Stimulated activated CD4-positive, alpha-beta T cell treated with anti-CD3 and anti-CD28 coated beads, Interleukin-4, amount 100 ng/mL, for 48 hours (primary cell): ENCODE measurements around the gene CCDC158.
A peak's percentile ranks its signal among the peaks of the same experiment; 100 is the strongest.
"Not testable (repeated sequence)": the region's sequence is repeated elsewhere in the genome, so short reads cannot be mapped to it uniquely, and the experiment has no call there.

ENCODE experiments used
- DNase-seq, 2 donors: peaks; one replicate each; pipeline ENCODE4 v3.0.0-alpha.2; 2020; ENCODE audit warnings: low read depth in 2 of 2

The CCDC158 gene

DNA sequence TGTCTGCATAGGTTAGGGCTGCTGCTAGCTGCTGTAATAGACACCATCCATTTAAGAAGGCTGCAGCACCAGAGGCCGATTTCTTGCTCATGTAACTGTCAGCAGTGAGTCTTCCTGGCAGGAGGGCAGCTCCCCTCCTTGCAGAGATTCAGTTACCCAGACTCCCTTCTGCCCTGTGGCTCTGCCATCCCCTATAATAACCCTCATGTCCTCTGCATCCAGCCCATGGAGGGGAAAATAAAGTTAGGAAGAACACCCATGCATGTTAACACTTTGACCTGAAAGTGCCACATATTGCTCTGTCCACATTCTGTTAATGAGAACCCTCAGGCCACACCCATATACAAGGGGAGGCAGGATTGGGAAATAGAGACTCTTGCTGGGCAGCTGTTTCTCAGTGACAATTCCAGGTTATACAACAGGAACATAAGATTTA, 109.0 kb downstream of the CCDC158 start:
- DNase-seq: no peak

DNA sequence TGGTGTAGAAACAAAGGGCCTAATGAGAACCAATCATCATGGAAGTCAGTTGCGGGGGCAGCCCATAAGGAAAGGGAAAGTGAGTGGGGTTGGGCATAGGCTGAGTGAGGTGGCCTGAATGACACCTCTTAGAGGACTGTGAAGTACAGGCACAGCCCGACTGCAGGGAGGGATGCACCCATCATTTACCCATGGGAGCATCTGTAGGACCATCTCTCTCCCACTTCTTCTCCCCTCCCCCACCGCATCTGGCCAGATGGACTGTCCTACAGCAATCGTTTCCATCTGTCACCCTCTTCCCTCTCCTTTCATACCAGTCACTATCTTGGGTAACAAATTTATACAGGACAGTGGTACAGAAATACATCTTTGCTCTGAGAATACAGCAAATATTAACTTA, 110.3 kb downstream of the CCDC158 start:
- DNase-seq: no peak

DNA sequence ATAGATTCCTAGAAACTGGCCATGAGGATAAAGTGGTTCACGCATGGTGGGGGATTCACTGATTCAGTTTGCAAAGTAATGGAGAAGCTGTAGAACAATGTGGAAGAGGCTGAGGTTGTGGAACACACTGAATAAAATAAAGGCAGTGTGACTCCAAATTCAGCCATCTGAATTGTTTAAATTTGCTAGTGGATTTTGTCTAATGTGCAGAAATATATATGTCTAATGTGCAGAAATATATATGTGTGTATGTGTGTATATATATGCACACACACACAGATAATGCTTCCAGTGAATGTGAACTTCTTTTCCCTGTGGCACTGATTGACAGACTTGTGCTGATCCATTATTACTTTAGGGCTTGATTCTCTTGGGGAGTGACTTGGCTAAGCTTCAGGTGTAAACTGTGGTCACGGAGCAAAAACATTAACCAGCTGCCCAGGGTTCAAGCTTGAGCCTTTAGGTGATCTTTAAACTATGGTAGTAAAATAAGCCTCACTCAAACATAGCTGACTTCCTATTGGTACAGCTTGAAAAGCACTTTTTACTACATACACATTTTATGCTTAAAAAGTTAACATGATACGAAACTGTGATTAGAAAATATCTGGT, 110.9 kb downstream of the CCDC158 start:
- no peak for DNase-seq

DNA sequence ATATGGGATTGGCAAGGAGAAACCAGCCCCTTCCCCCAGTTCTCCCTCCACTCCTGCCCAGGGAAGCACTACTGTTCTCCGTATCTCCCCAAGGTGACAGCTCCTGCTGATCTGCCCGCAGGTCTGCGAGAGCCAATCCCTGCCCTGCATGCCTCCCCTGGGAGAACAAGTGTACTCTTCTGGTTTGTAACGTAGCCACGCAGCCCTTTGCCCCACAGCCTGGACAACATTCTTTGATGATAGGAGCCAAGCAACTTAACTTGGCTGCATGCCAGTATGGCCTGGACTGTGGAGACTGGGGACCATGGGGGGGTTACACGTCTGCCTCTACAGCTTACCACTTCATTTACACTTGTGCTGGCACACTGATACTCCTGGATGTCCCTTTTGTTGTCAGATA, 112.4 kb downstream of the CCDC158 start:
- DNase-seq: no peak

DNA sequence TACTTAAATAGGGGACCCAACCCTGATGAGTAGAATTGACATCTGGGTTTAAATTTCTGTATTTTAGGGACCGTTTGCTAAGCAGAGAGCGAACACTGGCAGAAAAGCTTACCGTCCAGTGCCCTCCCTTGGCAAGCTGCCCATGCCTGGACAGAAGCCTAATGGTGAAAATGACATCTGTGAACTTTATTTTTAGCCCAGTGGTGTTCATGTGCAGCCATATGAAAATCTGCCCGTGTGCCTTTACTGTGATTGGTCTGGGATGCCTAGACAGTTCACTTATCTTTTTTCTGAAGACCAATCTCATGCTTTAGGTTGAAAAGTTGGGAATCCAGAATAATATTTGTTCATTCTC, 113.3 kb downstream of the CCDC158 start:
- DNase-seq: no peak

DNA sequence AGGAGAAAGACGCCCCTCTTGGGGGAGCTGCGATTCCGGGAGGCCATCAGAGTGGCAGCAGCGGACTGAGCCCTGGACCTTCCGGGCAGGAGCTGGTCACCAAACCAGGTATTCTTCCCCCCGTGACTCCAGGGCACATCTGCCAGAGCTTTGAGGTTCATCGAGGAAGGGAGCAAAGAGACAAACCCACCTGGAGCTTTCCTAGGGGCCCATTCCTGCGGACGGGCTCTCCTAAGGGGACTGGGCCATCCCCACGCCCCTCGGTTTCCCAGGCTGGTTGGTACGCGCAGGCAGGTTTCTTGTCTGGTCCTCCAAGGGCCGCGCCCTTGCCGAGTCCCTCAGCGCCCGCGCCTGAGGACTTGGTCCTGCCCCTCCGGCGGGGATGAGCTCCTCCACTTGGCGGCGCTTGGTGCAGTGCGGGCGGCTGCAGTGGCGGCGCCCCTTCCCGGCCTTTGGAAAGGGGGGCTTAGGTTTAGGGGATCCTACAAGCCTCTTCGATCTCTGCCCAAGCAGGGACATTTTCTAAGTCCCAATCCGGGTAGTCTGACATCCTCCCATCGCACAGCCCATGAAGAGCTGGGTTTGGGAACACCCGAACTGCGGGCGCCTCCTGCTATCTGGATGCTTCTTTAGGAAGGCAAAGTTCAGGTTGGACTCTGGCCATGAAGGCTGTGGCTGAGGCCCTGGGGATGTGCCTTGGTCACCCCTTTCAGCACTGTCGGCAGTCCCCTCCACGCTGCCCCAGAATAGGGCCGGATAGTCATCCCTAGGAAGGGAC, 113.9 kb downstream of the CCDC158 start:
- no peak for DNase-seq

DNA sequence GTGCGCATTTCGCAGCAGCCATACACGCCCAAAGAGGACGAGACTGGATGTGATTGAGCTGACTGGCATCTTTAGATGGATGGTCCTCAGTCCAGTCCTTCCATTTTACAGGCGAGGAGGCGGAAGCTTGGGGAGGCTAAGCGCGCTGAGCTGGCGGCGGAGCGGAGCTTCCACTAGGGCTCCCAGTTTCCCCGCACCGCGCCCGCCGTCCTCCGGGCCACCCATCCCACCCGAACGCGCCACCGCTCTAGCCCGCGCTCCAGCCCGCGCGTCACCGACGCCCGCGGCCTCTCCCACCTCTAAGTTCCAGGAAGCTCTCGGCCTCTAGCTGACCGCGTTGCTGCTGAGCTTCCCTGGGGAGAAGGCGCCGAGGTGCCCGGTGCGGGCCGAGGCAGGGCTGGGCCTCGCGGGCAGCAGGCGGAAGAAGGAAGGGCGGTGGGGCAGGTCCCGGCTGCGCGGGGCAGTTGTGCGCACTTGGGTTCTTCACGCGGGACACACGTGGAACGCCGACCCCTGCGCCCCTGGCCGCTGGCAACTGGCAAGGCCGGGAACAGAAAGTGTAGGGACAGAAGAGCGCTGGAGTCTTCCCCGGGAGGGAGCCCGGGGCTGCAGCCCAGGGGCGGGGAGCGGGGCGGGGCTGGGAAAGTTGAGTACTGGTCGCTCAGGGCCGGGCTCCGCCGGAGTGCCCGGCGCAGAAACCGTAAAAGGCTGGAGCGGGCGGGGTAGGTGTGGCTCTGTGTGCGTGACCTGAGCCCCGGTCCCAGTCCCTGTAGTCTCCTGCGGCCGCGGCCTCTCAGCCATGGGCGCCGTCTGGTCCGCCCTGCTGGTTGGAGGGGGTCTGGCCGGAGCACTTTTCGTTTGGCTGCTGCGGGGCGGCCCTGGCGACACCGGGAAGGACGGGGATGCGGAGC, 114.7 kb downstream of the CCDC158 start, which contains the start of gene STBD1:
Gene STBD1 (plus strand): TSS at position 763 of the 911 bp plus-strand sequence. CDS start 37 bp downstream, at position 800.
- peak in 1 of 2 donors; percentile 18 for DNase-seq

DNA sequence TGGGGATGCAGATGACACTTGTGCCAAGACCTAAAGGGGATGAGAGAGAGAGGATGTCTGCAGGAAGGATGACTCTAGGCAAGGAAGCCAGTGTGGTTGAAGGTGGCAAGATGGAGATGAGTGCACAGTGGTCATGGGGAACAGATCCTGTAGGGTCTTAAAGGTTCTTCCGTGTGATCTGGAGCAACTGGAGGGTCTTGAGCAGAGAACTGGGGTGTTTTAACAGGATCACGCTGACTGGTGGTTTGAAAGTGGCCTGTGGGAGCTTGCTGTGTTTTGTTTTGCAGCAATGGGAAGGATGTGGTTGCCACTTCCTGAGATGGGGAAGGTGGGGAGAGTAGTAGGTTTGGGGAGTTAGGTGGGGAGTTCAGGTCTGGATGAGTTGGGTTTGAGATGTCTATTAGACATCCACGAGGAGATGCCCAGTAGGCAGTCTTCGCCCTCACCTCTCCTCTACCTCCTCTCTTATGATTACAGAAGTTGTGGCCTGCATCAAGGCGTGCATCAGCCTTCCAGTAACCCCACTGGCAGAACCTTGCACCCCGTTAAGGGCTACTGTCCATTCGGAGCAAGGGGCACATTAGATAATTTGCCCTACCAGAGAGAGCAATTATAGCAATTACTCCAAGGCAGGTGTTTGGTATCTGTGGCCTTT, 115.8 kb downstream of the CCDC158 start:
- no peak for DNase-seq

DNA sequence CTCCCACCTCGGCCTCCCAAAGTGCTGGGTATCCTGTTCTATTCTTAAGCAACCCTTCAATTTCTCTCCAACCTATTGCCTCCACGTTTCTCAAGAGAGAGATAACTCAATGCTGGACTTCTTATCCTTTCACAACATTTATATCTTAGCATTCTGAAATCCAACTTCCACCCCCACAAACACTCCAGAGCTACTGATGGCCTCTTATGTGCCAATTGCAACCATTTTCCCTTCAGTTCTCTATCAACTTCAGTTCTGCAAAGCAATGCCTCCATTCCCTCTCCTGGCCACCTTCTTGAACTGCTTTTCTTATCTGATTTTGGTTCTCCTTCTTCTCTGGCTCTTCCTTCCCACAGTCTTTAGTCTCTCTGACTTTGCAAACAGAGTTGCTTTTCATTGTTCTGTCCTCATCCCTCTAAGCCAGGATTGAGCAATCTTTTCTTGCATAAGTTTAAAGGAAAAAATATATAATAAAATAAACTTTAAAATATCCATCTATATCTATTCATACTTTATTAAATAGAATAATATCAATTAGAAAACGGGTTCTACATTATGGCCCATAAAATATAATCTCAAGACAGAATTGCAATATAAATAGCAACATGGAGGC, 118.0 kb downstream of the CCDC158 start:
- no peak for DNase-seq

DNA sequence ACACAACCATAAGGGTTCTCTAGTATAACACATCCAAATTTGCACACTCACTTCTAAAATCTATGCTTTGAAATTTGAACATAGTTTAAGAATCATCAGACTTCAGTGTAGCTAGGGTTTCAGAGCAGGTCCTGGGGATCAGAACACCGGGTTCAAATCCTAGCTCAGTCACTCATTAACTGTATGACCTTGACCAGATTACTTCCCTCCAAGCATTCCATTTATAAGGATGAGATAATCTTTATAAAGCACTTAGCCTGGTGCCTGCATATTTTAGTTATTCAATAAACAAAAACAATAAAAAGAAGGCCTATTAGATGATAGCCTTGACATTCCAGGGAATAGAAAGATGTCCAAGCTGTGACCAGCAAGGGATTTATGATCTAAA, 119.2 kb downstream of the CCDC158 start:
- no peak for DNase-seq

DNA sequence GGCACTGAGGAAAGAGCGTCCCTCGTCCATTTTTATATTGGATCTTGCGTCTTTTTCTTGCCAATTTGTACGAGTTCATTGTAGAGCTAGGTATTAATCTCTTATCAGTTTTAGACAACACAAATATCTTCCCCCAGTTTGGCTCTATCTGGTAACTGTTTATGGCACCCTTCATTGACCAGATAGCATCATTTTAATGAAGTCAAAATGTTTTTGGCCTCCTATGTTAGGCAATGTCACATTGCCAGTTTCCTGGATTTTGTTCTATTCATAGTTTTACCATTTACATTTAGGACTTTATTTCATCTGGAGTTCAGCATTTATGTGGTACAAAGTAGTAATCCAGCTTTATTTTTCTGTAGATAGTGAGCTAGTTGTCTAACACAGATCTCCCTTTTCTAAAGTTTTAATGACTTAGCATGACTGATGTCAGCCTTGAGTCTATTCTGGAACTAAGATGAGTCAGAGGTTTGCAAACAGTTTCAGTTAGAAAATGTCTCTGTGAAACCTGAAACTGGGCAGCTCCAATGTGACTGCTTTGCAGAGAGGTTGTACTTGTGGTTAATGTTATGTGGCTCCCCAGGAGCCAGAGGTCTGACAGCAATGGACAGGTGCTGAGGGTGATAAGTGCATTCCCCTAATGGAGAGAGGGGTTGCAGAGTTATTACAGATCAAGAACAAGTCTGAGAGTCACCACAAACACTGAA, 119.7 kb downstream of the CCDC158 start:
- DNase-seq: peak in 1 of 2 donors; percentile 18

DNA sequence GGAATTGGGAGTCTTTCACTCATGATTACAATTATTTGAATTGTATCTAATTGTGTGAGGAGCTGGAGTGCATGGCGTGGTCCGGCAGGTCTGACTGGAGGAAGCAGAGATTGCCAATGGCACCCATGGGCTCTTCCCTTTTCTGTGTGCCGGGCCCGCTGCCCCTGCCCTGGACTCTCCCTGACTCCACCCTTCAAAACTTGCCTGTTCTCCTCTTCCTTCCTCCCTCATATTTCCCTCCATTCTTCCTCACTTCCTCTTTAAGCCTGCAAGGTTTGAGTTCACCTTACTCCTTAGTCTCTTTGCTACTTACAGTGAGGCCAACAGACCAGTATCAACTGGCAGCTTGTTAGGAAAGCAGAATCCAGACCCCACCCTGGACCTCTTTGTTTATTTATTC, 120.9 kb downstream of the CCDC158 start:
- no peak for DNase-seq

DNA sequence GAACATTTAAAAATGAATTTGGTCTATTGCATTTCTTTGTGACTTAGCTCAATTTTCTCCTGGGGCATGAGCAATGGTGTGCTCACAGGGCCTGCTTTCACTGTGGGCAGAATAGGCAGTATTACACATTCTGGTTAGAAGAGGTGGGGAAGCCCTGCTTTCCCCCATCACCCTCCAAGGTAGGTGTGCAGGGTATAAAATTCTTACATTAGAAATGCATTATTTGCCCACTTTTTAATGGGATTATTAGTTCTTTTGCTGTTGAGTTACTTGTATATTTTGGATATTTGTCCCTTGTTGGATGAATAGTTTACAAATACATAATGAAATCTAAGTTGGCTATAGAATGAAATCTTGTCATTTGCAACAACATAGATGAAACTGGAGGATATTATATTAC, 122.7 kb downstream of the CCDC158 start:
- no peak for DNase-seq

DNA sequence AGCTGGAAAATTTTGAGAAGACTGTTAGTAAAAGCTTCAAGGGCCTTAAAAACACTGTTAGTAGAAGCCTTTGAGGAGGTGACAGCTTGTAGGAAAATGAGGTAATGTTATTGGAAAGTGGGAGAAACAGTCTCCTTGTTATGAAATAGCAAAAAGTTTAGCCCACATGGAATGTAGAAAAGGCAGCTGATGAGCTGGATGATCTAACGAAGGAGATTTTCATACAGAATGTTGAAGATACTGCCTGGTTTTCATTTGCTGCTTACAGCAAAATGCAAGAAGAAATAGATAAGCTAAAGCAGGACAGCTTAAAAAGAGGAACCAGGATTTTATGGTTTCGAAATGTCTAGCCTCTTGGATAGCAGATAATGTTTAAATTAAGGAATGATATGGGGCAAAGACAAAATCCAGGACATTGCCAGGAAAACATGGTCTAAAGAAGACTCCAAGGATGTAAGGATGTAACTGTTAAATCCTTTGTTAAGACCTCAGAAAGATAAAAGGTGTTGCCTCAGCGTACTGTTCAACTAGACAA, 124.6 kb downstream of the CCDC158 start:
- no peak for DNase-seq

DNA sequence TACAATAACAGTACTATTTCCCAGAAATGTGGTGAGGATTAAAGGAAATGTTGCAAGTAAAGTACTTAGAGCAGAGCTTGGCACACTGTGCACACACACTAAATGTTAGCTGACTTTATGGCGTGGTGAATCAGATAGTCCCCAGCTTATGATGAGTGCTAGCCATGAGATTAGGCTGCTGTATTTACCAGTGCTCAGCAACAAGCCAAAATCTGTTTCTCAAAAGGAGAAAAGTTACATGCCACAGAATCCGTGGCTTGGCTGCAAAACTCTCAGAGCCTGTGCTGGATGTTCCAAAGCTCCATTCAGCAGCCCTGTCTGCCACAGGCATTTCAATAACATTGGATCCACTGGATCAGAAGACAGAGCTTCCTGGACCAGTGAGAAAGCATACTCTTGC, 127.2 kb downstream of the CCDC158 start:
- DNase-seq: no peak

DNA sequence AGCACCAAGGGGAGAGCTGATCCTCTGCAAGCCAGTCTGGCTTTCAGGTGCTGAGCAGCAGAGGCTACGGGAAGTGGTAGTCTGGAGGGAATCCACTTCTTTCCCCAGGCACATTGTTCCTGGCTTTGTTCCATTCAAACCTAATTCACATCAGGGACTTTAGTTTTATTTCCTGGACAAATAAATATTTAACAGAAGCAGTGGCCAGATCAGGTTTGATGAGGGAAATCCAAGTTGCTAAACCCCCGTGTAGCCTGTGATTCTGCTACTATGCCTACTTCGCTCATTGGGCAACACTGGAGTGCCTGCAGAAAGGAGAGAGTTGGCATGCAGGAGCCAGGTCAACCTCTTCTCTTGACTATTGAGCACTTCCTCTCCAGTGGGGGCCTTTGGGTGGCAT, 128.2 kb downstream of the CCDC158 start:
- no peak for DNase-seq

DNA sequence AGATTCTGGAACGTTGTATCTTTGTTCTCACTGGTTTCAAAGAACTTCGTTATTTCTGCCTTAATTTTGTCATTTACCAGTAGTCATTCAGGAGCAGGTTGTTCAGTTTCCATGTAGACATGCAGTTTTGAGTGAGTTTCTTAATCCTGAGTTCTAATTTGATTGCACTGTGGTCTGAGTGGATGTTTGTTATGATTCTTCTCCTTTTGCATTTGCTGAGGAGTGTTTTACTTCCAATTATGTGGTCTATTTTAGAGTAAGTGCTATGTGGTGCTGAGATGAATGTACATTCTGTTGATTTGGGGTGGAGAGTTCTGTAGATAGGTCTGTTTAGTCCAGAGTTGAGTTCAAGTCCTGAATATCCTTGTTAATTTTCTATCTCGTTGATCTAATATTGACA, 133.1 kb downstream of the CCDC158 start:
- not testable (repeated sequence) for DNase-seq

DNA sequence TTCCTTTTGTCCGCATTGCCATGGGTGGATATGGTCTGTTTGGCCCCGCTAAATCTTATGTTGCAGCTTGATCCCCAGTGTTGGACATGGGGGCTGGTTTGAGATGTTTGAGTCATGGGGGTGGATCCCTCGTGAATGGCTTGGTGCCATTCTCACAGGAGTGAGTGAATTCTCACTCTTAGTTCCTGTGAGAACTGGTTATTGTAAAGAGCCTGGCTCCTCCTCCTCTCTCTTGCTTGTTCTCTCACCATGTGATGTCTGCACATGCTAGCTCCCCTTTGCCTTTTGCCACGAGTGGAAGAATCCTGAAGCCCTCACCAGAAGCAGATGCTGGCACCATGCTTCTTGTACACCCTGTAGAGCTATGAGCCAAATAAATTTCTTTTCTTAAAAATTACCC, 137.0 kb downstream of the CCDC158 start:
- no peak for DNase-seq

DNA sequence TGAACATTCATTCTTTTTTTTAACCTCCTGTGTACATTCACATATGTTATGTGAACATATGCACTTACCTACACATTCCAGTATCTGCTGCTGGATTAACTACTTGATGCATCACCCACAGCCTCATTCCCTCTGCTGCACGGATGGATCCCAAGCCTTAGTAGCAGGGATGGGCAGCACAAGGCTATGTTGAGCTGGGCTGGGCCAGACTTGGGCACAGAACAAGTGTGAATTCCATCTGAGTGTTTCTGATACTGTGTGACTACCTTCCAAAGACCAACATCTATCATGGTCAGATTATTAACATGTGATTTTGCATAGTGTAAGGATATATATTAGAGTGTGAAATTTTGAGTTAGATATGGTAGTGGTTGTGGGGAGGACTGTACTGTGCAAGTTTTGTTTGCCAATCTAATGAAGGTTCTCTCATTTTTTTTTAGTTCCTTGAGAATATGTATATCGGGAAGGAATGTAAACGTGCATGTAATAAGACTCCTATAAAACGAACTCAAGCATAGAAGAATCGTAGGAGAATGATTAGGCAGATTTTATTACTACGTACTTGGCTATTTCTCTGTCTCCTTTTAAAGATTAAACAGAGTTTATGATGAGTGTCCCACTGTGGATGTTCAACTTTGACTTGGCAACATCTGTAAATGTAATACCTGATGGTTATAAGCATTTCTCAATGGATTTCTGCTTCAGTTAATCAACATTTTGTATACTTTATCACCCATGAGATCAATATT, 137.8 kb downstream of the CCDC158 start:
- DNase-seq: no peak

DNA sequence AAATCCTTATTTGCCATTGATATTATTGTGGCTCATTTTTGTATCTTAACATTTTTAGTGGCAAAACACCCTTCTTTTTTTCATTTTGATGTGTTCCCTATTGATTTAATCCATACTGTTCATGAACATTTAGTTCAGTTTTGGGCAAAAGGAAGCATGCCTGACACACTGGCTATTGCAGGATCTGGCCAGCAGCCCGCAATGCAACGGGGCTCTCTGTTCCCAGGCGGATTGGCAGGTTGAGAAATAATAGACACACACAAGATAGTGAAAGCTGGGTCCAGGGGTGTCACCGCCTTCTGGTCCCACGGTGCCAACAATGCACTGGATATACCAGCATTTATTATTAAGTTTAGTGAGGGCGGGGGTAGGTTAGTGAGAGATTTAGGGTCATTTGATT, 139.3 kb downstream of the CCDC158 start:
- not testable (repeated sequence) for DNase-seq
